T-helper 22 cell (primary cell): Measurements from ENCODE around the gene ACTL8.

ENCODE experiments used
- DNase-seq: peaks from one replicate; pipeline ENCODE4 v3.0.0-alpha.2; 2020; ENCODE audit warnings: low read depth

The ACTL8 gene

GRCh38 chr1:17845583-17845982, 90.5 kb downstream of the ACTL8 start:
- DNase-seq = no peak

- DNase-seq = no peak
These were observed 91.2 kb downstream of the ACTL8 start for GRCh38 chr1:17846341-17846740.

DNA sequence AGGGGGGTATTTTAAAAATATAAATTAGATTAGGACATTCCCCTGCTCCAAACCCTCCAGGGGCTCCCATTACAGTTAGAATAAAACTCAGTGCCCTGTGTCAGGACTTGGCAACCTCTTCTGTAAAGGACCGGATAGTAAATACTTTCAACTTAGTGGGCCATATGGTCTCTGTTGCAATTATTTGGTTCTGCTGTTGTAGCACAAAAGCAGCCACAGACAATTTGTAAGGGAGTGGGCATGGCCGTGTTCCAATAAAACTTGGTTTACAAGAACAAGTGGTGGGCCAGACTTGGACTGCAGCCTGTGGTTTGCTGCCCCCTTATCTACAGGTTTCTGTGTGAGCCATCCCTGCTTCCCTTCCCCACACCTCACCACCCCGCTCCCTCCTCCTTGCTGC, 92.0 kb downstream of the ACTL8 start:
- DNase-seq = no peak

DNA sequence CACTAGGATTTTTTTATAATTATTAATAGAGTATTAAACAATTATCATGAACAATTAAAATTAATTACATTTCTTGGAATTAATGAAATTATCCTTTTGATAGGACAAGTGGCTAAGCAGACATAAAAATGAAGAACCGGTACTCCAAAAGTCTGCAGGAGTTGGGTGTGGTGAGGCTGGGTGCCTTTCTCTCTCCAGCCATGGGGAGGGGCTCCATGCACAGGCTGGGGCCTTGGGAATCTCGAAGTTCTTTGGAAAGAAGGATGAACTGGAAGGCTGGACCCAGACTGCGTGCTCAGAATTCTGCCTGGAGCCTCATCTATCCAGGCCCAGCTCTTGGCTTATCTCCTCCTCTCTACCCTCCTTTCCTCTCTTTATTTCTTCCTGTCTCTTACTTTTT, 94.1 kb downstream of the ACTL8 start:
- DNase-seq = no peak

DNA sequence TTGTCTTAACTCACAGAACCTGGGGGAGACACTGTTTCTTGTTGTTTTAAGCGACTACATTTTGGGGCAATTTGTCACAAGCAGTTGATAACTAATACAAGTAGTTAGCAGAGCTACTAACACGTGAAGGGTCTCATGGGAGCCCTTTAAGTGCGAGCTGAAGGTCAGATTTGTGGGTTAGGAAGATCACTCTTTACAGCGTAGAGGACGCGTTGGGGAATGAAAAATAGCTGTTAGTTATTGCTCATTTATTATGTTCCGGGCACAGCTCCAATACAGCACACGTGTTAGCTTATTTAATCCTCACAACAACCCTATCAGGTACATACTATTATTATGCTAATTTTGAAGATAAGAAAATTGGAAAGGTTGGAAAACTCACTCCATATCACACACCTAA, 95.9 kb downstream of the ACTL8 start:
- no peak for DNase-seq

- no peak for DNase-seq
These were observed 97.2 kb downstream of the ACTL8 start for GRCh38 chr1:17852383-17852782.

DNA sequence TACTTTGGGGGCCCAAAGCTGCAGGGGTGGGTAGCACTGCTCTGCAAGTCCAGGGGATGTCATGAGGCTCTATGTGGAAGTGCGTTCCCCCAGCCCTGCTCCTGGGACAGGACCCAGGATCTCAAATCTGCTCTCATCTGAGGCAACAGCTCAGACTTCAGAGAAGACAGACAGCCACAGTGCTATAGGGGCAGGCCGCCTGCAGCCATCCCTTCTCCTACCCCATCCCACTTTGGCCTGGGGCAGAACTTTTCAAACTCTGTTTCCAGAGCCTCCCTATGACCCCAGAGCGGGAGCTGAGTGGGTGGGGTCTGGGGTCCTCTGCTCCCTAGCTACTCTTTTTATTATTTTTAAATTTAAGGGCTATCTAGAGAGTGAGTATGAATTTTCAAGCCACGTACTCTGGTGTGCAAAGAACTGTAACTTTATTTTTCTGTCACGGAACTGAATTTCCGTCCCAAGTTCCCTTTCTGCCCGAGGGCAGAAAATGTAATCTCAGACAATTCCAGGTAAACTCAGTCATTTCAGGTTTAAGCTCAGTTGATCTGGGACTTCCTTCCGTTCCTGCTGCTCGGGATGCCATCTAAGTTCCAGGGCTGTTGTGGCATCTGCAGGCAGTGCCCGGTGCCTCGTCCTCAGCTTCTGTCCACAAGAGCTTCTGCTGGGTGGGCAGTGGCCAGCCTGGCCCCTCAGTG, 98.3 kb downstream of the ACTL8 start:
- no peak for DNase-seq

- DNase-seq = no peak
These were observed 101.5 kb downstream of the ACTL8 start for GRCh38 chr1:17856496-17857108.

DNA sequence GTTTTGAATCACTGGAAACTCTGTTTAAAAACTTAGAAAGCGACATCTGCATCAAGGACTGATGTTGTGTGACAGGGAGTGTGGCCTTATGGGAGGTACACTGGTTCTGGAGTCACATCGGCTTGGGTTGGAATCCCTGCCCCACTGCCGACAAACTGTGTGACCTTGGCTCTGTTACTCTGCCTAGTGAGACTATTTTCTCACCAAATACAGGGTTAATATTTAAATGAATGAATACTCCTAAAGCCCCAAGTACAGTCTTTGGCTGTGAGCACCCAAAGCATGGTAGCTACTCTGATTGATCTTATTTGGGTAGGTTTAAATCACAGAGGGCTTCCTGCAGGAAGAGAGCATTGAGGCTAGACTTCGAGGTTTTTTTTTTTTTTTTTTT, 102.0 kb downstream of the ACTL8 start:
- no peak for DNase-seq

- no peak for DNase-seq
These were observed 102.9 kb downstream of the ACTL8 start for GRCh38 chr1:17857996-17858395.

DNA sequence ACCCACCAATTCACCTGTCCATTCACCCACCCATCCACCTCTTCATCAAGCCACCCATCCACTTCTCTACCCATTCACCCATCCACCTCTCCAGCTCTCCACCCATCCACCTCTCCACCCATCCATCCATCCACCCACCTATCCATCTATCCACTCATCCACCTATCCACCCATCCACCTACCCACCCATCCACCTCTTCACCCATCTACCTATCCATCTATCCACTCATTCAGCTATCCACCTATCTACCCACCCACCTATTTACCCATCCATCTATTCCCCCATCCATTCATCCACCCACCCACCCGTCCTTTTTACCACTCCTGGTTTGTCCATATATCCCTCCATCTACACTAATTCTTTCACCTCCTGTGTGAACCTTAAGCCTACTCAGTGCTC, 105.7 kb downstream of the ACTL8 start:
- no peak for DNase-seq

GRCh38 chr1:17861685-17862084, 106.6 kb downstream of the ACTL8 start:
- DNase-seq = no peak

- DNase-seq = no peak
These were observed 107.0 kb downstream of the ACTL8 start for GRCh38 chr1:17862121-17862520.

DNA sequence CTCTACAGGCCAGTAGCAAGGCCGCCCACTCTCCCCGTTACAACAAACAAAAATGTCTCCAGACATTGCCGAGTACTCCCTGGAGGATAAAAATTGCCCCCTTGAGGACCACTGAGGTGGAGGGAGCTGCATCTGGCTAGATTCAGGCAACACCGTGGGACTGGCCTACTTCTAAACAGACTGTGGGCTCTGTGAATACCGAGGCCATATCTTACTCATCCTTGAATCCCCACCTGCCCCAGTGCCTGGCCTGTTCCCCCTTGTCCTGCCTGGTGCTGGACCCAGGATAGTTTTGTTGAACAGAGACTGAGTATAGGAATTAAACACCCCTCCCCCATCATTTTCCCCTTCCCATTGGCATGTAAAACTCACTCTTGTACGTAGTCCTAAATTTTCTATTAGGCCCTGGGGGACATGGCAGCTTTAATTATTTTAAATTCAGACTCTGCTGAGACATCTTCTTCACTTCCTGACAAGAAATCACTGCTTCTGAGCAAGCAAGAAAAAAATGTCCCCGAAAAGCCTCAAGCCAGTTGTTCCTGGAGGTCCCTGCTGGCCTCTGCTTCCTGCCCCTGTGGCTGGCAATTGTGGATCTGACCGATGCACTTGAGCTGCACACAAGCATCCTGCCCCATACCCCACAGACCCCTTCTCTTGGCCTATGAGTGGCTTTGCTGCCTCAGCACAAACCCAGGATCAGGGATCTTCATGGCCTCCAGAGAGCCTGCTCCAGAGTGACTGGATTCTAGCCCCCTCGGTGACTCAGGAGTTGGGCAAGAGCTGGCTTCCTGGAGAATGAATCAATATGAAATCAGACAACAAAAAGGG, 111.0 kb downstream of the ACTL8 start:
- no peak for DNase-seq

- DNase-seq = no peak
These were observed 111.6 kb downstream of the ACTL8 start for GRCh38 chr1:17866740-17867029.

DNA sequence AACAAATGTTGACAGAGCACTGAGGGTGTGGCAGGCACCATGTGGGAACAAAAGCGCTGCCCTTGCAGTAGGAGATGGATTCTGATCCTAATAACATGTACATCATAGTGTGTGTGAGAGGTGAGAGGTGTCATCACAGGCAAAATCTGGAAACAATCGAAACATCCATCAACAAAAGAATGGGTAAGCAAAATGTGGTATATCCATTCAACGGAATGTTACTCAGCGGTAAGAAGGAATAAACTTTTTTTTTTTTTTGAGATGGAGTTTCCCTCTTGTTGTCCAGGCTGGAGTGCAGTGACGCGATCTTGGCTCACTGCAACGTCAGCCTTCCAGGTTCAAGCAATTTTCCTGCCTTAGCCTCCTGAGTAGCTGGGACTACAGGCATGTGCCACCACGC, 112.3 kb downstream of the ACTL8 start:
- no peak for DNase-seq

- no peak for DNase-seq
These were observed 114.7 kb downstream of the ACTL8 start for GRCh38 chr1:17869815-17870214.

GRCh38 chr1:17870679-17871078, 115.5 kb downstream of the ACTL8 start:
- no peak for DNase-seq

- no peak for DNase-seq
These were observed 118.0 kb downstream of the ACTL8 start for GRCh38 chr1:17873007-17873675.

GRCh38 chr1:17874231-17874630, 119.1 kb downstream of the ACTL8 start:
- no peak for DNase-seq

GRCh38 chr1:17874710-17875109, 119.6 kb downstream of the ACTL8 start:
- DNase-seq = no peak

DNA sequence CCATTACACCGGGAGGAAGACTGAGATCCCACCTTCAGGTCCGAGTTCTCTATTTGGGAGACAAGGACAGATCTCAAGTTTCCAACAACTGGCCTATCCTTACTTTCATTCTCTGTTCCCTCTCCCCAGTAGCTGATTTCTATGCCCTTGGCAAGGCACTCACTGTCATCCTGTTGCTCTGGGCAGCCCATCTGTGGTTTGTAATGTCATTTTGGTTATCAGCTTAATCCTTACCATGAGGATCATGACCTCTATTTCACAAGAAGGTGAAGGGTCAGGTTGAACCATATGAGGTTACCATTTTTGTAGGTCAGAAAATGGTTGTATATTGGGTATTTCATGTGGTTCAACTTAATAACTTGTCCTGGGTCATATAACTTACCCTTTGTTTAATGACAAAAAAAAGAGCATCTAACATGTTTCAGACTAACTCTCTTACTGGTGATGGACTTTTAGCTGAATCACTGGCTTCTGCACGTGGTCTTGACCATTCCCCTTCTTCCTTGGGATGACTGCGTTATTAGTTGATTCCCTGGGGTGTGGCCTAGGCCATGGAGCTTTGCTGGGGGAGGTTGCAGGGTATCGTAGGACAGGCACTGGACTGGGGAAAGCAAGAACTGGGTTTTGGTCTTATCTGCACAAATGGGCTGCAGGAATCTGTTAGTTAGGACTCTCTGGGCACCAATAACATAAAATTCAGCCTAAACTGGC, 120.2 kb downstream of the ACTL8 start:
- no peak for DNase-seq
